Dedifferentiated amniotic fluid mesenchymal stem cell (primary cell): ENCODE measurements around the gene HOXA6.

Experiments
- DNase-seq: peaks from one replicate; pipeline ENCODE4 v3.0.0-alpha.2; 2016; ENCODE audit errors: extremely low spot score

HOXA6 gene

GRCh38 chr7:27123477-27124053 lies 24.0 kb downstream of the HOXA6 start:
- DNase-seq, result no peak

- DNase-seq, result no peak
Observed at GRCh38 chr7:27123007-27123476, 24.5 kb downstream of the HOXA6 start.

- no peak for DNase-seq
Observed at GRCh38 chr7:27122077-27122910, 25.3 kb downstream of the HOXA6 start.

- no peak for DNase-seq
Observed at GRCh38 chr7:27121684-27122076, 25.9 kb downstream of the HOXA6 start.

- DNase-seq, result no peak
Observed at GRCh38 chr7:27119412-27119911, 28.1 kb downstream of the HOXA6 start.

DNA sequence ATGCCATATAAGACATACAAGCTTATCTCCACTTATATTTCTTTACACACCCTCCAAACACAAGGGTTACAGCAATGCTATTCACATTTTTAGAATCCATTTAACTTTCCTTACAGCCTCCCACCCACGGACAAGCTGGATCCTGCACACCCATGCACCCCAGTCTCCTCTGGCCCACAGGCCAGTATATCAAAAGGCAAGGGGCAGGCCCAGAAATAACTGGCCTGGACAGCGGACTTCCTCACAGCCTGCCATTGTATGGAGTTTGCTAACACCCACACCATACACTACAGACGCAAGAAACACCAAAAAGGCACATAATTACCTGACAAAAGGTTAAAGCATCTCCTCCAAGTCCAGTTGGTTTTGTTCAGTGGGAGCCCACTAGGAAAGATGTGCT lies 29.0 kb downstream of the HOXA6 start:
- DNase-seq, result no peak

DNA sequence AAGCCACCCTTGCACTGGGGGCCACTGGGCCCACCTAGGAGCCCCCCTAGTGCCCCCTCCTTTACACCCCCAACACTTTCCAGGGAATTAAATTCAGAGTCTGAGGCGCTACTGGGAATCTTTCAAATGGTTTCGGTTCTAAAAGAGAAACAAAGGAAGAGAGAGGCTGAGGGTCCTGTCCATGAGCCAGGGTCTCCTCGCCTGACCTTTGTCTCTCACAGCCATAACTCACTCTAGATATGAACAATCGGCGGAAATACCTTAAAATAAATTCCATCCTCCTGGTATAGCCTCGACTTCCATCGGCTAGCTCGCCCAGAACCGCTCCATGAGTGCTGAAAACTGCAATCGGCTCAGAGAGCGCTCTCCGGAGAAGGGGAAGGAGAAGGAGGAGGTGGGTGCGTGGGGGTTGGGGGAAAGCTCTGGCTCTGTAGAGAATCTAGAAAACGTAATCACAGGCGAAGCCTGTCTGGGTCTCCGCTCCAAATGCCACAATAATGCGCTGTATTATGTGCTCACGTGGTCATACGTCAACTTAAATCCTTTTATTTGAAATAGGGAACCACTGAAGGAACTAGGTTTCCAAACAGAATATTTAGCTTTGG lies 29.6 kb downstream of the HOXA6 start:
- no peak for DNase-seq

DNA sequence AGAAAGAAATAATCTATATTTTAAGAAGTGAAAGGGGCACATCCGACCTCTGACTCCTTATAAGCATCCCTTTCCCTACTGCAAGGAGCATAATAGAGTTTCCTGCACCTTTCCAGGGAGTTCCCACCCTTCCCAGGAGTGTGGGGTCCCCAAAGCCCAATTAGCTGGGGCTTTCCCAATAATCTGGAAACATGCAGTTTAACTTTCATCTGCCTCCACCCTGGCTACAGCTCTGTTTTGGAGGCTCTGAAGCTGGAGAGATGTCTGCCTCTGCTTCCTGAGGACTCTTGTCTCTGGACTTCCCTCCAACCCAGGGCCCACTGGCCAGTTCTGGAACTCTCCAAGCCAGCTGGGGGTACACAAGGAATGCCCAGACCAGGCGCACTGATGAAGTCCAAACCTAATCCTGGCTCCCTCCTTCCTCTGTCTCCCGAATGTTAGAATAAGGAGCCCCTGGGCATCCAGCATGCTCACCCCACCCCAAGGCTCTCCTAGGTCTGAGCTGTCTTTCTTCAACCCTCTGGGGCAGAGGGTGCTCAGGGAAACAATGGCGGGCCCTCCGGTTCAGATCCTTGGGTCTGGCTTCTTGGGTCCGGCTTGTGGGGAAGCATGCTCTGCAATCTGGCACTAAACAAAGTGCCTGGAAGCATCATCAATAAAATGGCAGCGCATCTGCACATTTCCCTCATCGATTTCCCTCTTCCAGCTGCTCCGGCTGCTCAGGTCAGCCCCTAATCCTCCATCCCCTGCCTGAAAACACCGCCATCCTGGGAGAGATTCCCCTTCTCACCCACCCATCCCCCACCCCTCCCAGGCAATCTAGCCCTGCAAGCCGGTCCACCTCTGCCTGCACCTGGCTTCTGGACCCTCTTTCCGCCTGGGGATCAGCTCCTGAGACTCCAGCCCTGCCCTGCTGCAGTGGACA lies 30.4 kb downstream of the HOXA6 start:
- DNase-seq, result no peak

GRCh38 chr7:27116031-27116961 lies 31.3 kb downstream of the HOXA6 start:
- DNase-seq, result no peak

- no peak for DNase-seq
Observed at GRCh38 chr7:27115221-27116026, 32.1 kb downstream of the HOXA6 start.

DNA sequence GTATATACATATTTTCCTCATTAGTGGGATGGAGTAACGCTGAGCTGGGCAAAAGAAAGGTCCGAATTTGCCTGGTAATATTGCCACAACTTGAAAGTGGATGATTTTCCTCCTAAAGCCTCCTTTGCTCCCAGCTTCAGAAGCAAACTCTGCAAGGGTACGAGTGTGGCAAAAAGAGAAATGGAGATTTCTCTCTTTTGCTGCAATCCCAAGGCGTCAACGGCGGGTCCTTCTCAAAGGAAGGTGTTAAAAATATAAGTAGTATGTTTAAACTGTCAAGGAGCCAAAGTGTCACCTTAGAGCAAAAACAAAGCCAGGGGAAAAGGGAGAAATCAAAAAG lies 32.7 kb downstream of the HOXA6 start:
- no peak for DNase-seq

GRCh38 chr7:27113991-27114769 lies 33.4 kb downstream of the HOXA6 start:
- DNase-seq, result no peak

DNA sequence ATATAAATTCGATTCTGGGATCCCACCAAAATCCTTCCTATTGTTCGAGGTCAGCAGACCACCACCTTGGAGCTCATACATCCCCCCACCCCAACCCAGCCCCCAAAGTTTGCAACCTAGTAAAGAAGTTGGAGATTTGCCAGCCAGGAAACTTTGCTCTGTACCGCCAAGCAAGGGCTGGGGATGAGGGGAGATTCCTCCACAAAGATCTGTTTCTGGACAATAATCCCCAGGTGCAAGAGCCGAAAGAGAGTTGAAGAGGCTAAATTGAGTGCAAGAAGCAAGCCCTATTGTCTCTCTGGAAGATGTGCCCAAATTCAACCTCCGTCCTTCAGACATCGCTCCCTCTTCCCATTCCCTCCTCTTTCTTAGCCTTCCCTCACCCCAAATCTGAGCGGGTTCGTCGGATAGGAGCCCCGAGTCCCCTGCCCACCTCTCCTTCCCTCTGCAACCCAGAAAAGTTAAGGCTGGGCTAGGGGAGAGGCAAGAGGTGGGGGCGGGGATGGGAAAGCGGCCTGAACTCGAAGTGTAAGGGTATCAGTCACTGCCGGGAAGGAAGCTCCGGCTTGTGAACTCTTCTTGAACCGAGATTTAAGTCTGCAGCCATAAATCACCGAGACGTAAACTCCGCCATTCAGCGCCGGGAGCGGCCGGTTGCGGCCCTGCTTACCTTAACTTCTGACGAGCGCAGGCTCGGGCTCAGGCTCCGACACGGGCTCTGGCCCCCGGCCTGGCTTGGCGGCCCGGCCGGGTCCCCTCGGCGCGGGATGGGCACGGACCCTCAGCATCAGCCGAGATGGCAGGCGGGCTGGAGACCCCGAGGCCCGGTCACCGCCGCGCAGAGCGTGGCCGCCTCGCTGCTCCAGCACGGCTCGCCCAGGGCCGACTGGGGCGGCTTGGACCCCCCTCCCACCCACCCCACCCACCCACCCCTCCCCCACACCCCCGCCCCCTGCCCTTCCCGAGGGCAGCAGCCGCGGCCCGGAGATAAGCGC lies 34.3 kb downstream of the HOXA6 start:
- DNase-seq, result no peak

GRCh38 chr7:27112361-27112760 lies 35.2 kb downstream of the HOXA6 start:
- no peak for DNase-seq

GRCh38 chr7:27111751-27112277 lies 35.8 kb downstream of the HOXA6 start:
- DNase-seq, result no peak

- DNase-seq, result no peak
Observed at GRCh38 chr7:27111042-27111750, 36.4 kb downstream of the HOXA6 start.
